Activated CD4-positive, alpha-beta T cell treated with anti-CD3 and anti-CD28 coated beads, Interleukin-2, amount 10 ng/mL, durations not matched to agents 24 days and 14 days (primary cell): ENCODE results near the gene ZNF575. TPM values are rescaled to one million over a fixed set of nuclear protein-coding genes. Genes with fewer than 3 reads are reported as not detected.
"Not testable (repeated sequence)": the region's sequence is repeated elsewhere in the genome, so short reads cannot be mapped to it uniquely, and the experiment has no call there.

Experiments
- DNase-seq: peaks from one replicate; pipeline ENCODE4 v3.0.0; 2022
- H3K27ac Mint-ChIP-seq: one replicate; pipeline ENCODE4 v1.8.0; 2022; ENCODE audit warnings: mild to moderate bottlenecking, mixed read lengths
- H3K27me3 Mint-ChIP-seq: one replicate; pipeline ENCODE4 v1.8.0; 2022; ENCODE audit warnings: mixed read lengths
- H3K36me3 Mint-ChIP-seq: one replicate; pipeline ENCODE4 v1.8.0; 2022; ENCODE audit warnings: low read depth, mild to moderate bottlenecking, mixed read lengths
- H3K4me1 Mint-ChIP-seq: one replicate; pipeline ENCODE4 v1.8.0; 2021; ENCODE audit warnings: mixed read lengths
- H3K4me3 Mint-ChIP-seq: one replicate; pipeline ENCODE4 v1.8.0; 2022; ENCODE audit warnings: mild to moderate bottlenecking, moderate library complexity, mixed read lengths
- H3K9me3 Mint-ChIP-seq: one replicate; pipeline ENCODE4 v1.8.0; 2021; ENCODE audit warnings: mixed read lengths
- intact Hi-C: fragments of 100-400 bp; cut with micrococcal nuclease; formaldehyde crosslinking; loops from one replicate; pipeline ENCODE4 v1.15.1; 2023
- total RNA-seq: library from RNA; stranded (reverse); gene quantifications from 2 replicates; pipeline ENCODE4 v1.2.3, GENCODE V29; 2022

ZNF575 gene
- total RNA-seq, 1 donor from 2014 or later = 2.4 TPM

DNA sequence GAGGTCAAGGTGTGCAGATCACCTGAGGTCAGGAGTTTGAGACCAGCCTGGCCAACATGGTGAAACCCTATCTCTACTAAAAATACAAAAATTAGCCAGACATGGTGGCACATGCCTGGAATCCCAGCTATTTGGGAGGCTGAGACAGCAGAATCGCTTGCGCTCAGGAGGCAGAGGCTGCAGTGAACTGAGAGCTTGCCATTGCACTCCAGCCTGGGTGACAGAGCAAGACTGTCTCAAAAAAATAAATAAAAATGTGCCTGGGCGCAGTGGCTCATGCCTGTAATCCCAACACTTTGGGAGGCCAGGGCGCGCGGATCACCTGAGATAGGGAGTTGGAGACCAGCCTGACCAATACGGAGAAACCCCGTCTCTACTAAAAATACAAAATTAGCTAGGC, 9.3 kb upstream of the ZNF575 start:
- peaks cover 15% of the 10 kb centered on the region for H3K36me3 Mint-ChIP-seq
- H3K9me3 Mint-ChIP-seq, H3K27me3 Mint-ChIP-seq, intact Hi-C loops, H3K27ac Mint-ChIP-seq, H3K4me3 Mint-ChIP-seq, DNase-seq: not testable (repeated sequence)
- peaks cover 31% of the 10 kb centered on the region for H3K4me1 Mint-ChIP-seq

DNA sequence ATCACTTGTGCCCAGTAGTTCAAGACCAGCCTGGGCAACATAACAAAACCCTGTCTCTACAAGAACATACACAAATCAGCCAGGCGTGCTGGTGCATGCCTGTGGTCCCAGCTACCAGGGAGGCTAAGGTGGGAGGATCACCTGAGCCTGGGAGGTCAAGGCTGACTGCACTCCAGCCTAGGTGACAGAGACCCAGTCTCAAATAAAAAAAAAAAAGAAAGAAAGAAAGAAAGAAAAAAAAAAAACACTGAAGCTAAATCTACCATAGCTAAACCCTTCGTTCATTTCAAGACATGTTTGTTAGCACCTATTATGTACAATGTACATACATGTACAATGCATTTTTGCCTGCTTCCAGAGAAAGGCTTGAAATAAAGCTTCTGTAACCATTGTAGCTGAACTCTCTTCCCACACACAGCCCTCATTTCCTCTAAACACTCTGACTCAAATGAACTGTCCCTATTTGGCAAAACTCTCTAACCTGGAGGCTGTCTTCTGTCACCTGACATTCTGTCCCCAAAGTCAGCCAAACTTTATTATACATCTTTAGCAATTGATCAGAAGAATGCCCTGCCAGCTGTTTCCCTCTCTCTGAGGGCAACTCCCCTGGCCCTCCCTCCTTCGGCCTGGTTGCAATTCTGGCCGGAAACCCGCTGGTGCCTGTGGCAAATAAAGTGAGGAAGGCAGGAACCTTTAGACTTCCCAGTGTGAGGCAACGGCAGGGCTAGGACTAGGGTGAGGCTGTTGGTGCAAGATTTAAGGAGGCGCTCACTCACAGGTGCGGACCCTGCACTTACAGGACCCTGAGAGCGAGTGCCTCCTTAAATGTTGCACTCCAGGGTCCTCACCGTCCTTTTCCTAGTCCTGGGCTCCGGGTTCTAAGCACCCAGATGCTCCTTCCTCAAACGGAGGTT, 7.8 kb upstream of the ZNF575 start:
- intact Hi-C loops = loop anchor here (1.0 to 5.0 kb wide), 3 partner anchors 8 to 1882 kb away; partner anchors contain the start of genes KCNN4, POLR1G, PPP1R13L and ZNF575
- peak; percentile 82 for DNase-seq
- no peaks in the 10 kb centered on the region for H3K27me3 Mint-ChIP-seq
- peak overlapping the region; percentile 84 for H3K4me3 Mint-ChIP-seq
- peaks cover 26% of the 10 kb centered on the region for H3K4me1 Mint-ChIP-seq
- peak overlapping the region; percentile 97 for H3K27ac Mint-ChIP-seq
- H3K36me3 Mint-ChIP-seq = peaks cover 11% of the 10 kb centered on the region
- H3K9me3 Mint-ChIP-seq = no peaks in the 10 kb centered on the region

DNA sequence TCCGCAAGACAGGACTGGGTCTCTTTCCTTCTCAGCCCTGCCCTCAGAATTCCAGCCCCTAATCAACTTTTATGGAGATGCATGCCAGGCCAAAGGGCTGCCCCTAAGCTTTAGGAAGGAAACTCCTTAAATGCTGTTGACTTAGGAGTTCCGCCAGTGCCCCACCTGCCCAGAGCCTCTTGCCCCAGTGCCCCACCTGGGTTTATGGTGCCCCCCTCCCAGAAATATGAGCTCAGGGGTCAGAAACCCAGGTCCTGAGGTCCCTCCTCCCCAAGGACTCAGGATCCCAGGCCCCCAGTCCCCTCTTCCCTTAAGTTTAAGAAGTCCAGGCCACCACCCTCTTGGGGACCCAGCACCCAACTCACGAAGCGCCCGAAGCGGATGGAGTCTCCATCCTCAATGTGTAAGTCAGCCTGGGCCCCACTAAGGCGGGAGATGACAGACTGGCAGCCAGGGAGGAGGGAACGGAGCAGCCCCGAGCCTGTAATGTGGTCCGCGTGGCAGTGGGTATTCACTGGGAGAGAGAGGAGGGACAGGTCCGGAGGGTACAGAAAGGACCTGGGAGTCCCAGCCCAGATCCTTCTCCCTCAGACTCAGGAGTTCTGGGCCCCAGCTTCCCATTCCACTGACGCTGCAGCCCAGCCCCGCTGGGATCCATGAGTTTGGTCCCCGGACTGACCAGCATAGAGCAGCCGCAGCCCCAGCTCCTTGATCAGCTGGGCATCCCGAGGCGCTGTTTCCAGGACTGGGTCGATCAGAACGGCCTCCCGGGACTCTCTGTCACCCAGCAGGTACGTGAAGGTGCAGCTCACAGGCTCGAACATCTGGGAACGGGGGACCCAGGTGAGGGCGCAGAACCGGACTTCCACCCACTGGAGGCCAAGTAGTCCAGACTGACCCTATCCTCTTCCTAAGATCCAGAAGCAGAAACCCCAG, 6.9 kb upstream of the ZNF575 start:
- peaks cover 11% of the 10 kb centered on the region for H3K36me3 Mint-ChIP-seq
- peak overlapping the region; percentile 97 for H3K27ac Mint-ChIP-seq
- intact Hi-C loops = loop anchor here (1.0 to 5.0 kb wide), 3 partner anchors 7 to 1881 kb away; partner anchors contain the start of genes KCNN4, POLR1G, PPP1R13L and ZNF575
- peaks cover 26% of the 10 kb centered on the region for H3K4me1 Mint-ChIP-seq
- peak overlapping the region; percentile 84 for H3K4me3 Mint-ChIP-seq
- H3K27me3 Mint-ChIP-seq = no peaks in the 10 kb centered on the region
- H3K9me3 Mint-ChIP-seq = no peaks in the 10 kb centered on the region
- DNase-seq = peak; percentile 80

DNA sequence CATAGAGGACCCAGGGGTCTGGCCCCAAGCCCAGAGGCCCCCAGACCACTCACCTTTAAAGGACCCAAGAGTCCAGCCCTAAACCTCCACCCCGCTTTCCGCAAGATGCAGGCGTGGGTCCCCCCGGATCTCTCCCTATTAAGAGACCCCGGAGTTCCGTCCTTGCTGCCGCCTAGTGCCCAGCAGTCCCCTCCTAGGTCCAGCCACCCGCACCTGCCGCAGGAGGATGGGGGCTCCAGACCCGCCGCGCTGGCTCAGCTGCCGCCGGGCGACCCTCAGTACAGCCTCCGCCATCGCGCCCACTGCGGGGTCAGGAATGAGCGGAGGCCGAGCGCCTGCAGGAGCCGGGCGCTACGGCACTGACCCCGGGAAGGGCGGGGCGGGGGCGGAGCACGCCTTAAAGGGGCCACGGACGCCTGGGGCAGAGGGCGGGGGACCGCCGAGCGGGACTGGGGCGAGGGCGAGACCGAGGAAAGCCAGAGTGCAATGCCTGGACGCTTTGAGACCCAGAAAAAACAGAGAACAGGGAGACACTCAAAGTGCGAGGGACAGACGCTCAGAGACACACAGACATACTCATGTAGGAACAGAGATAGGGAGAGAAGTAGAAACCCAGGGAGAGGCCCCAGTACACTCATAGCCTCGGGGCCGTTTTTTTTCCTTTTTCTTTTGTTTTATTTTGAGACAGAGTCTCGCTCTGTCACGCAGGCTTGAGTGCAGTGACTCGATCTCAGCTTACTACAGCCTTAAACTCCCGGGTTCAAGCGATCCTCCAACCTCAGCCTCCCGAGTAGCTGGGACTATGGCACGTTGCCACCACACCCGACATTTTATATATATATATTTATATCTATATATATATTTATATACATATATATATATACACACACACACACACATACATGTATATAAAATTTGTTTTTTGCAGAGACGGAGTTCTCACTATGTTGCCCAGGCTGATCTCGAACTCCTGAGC, 5.8 kb upstream of the ZNF575 start, which contains the start of gene ETHE1:
Gene ETHE1 (minus strand): TSS at position 318 of the 976 bp plus-strand sequence. CDS start 24 bp downstream, at position 294.
- intact Hi-C loops = loop anchor here (1.0 to 5.0 kb wide), 3 partner anchors 69 to 1880 kb away; partner anchors contain the start of genes IRGQ, KCNN4, POLR1G and PPP1R13L
- Mint-ChIP-seq H3K36me3 (peaks cover 9% of the 10 kb centered on the region), H3K9me3 (no peaks in the 10 kb centered on the region), H3K27me3 (no peaks in the 10 kb centered on the region), H3K4me1 (peaks cover 26% of the 10 kb centered on the region), H3K27ac (peak within 1 kb of the TSS; percentile 97), H3K4me3 (peak within 1 kb of the TSS; percentile 84)
- peak; percentile 96 for DNase-seq

DNA sequence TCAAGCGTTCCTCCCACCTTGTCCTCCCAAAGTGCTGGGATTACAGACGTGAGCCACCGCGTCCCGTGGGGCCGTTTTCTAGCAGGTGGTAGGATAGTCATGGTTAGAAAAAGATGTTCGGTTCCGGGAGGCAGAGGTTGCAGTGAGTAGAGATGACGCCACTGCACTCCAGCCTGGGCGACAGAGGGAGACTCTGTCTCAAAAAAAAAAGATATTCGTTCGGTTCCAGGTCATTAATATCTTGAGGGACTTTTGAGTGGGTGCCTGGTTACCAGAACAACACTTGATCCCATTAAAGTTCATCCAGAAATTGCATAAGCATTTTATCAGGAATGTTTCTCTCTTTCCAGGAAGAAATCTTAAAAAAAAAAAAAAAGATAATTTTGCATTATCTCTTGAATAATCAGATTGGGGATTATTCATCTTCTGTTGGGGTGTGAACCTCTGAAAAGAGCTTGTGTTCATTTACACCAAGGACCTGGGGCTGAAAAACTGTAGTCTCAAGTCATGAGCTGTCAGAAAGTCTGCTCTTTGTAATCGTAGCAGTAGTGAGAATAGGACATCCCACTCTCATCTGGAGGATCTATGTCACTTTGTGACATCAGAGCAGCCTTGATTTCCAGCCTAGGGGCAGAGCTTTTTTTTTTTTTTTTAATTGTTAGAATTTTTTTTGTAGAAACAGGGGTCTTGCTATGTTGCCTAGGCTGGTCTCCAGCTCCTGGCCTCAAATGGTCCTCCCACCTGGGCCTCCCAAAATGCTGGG, 4.9 kb upstream of the ZNF575 start:
- H3K36me3 Mint-ChIP-seq = peaks cover 5% of the 10 kb centered on the region
- H3K4me3 Mint-ChIP-seq = peak overlapping the region; percentile 21
- H3K9me3 Mint-ChIP-seq = no peaks in the 10 kb centered on the region
- peaks cover 30% of the 10 kb centered on the region for H3K4me1 Mint-ChIP-seq
- peak overlapping the region; percentile 34 for H3K27ac Mint-ChIP-seq
- no peaks in the 10 kb centered on the region for H3K27me3 Mint-ChIP-seq
- no peak for DNase-seq
- intact Hi-C loops = loop anchor here (1.0 to 5.0 kb wide), 3 partner anchors 68 to 1879 kb away; partner anchors contain the start of genes IRGQ, KCNN4, POLR1G and PPP1R13L

DNA sequence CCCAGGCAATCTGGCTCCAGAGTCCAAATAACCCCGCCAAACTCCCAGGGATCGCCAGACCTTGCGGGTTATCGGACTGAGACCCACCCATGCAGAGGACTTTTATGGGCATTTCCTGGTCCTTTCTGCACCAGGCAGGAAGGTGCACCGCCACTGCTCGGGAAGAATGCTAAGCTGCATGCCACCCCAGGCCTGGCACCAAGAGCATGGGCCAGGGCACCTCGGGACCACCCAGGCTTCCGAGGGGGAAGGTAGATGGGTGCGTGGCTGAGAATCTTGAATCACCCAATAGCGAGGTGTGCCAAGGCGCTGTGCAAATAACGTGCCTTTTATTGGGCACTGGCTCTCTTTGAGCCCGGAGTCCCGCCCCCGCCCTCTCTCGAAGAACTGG, 422 bp upstream of the ZNF575 start:
- intact Hi-C loops = loop anchor here (2.0 to 5.0 kb wide), 5 partner anchors 28 to 235 kb away; partner anchors contain the start of genes IRGQ, PHLDB3, PINLYP and SMG9
- no peak for DNase-seq
- peak overlapping the region; percentile 83 for H3K27ac Mint-ChIP-seq
- peaks cover 8% of the 10 kb centered on the region for H3K36me3 Mint-ChIP-seq
- H3K27me3 Mint-ChIP-seq = no peaks in the 10 kb centered on the region
- H3K9me3 Mint-ChIP-seq = no peaks in the 10 kb centered on the region
- peak overlapping the region; percentile 83 for H3K4me3 Mint-ChIP-seq
- peaks cover 23% of the 10 kb centered on the region for H3K4me1 Mint-ChIP-seq

DNA sequence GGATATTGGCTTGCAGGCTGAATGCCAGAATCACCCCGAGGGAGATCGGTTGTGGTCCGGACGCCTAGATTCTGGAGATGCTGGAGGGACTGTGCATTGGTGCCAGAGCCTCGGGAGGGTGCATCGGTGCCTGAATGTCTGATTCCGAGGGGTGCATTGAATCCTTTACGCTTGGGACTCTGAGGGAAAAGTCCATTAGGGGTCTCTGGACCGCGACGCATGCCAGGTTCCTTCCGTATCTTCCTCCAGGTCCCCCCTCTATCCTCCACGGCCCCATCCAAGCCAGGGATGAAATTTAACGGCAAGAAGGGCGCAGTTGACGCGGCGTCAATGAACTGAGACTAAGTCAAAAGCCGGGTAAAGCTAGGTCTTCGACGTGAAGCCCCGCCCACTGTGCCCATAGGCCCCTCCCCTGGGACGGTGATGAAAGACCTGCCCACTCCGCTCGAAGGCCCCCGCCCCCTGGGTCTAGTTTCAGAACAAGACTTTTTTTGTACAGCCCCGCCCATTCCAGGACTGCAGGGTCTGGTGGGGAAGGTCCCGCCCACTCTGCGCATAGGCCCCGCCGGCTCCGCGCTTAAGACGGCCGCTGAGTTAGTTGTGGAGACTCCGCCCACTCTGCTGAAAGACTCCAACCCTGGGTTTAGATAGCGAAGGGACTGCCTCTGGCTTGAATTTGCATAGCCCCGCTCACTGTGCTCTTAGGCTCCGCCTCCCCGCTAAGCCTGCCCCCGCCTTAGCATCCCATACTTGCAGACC, 737 bp downstream of the ZNF575 start:
- H3K27me3 Mint-ChIP-seq = no peaks in the 10 kb centered on the region
- peaks cover 16% of the 10 kb centered on the region for H3K36me3 Mint-ChIP-seq
- peak overlapping the region; percentile 83 for H3K4me3 Mint-ChIP-seq
- DNase-seq = peak; percentile 98
- peak overlapping the region; percentile 95 for H3K27ac Mint-ChIP-seq
- no peaks in the 10 kb centered on the region for H3K9me3 Mint-ChIP-seq
- H3K4me1 Mint-ChIP-seq = peaks cover 18% of the 10 kb centered on the region
- intact Hi-C loops = loop anchor here (1.0 to 5.0 kb wide), 8 partner anchors 8 to 234 kb away; partner anchors contain the start of genes IRGQ, PHLDB3, PINLYP and SMG9

DNA sequence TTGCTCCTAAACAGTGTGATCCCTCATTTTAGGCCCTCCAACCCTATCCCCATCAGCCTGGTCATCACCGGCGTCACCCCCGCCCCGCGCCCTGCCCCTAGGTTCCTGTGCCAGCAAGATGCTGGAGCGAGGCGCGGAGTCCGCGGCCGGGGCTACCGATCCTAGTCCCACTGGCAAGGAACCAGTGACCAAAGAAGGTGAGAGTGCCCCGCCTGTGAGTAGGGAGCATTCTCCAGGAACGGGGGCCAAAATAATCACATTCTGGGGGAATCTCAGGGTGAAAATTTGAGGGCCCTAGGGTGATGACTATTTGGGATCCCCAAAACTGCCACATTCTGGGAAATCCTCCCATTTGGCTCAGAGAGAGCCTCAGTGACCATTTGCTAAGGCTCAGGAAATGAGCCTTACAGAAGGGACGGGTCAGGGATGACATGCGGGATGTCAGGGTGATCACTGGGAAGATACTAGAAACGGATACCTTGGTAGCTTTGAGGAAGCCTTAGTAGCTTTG, 1.4 kb downstream of the ZNF575 start:
- peak overlapping the region; percentile 83 for H3K4me3 Mint-ChIP-seq
- H3K9me3 Mint-ChIP-seq = peaks cover 4% of the 10 kb centered on the region
- intact Hi-C loops = loop anchor here (1.0 to 5.0 kb wide), 2 partner anchors 134 to 233 kb away; no protein-coding TSS in a partner anchor
- H3K4me1 Mint-ChIP-seq = peaks cover 18% of the 10 kb centered on the region
- no peak for DNase-seq
- peak overlapping the region; percentile 95 for H3K27ac Mint-ChIP-seq
- no peaks in the 10 kb centered on the region for H3K27me3 Mint-ChIP-seq
- peaks cover 22% of the 10 kb centered on the region for H3K36me3 Mint-ChIP-seq

DNA sequence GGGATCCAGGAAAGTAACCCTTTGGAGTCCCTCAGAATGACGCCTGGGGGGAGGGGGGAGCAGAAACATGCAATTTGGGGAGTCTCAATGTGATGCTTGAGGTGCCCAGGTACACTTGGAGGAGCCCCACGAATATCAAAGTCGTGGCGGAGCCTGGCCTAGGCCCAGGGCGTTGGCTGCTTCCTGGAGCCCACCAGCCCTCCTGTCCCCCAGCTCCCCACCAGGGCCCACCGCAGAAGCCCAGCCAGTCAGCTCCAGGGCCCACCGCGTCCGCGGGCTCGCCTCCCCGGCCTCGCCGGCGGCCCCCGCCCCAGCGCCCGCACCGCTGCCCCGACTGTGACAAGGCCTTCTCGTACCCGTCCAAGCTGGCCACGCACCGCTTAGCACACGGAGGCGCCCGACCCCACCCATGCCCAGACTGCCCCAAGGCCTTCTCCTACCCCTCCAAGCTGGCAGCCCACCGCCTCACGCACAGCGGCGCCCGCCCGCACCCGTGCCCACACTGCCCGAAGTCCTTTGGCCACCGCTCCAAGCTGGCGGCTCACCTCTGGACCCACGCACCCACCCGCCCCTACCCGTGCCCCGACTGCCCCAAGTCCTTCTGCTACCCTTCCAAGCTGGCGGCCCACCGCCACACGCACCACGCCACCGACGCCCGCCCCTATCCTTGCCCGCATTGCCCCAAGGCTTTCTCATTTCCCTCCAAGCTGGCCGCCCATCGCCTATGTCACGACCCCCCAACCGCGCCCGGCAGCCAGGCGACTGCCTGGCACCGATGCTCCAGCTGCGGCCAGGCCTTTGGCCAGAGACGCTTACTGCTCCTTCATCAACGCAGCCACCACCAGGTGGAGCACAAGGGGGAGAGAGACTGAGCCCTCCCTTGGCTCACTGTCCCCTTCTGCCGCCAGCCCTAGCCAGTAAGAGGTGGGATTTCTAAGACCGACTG, 2.1 kb downstream of the ZNF575 start:
- intact Hi-C loops = loop anchor here (1.0 to 5.0 kb wide), 2 partner anchors 133 to 232 kb away; no protein-coding TSS in a partner anchor
- peaks cover 4% of the 10 kb centered on the region for H3K9me3 Mint-ChIP-seq
- H3K36me3 Mint-ChIP-seq = peaks cover 28% of the 10 kb centered on the region
- no peaks in the 10 kb centered on the region for H3K27me3 Mint-ChIP-seq
- H3K4me3 Mint-ChIP-seq = peak overlapping the region; percentile 53
- peaks cover 18% of the 10 kb centered on the region for H3K4me1 Mint-ChIP-seq
- peak overlapping the region; percentile 80 for H3K27ac Mint-ChIP-seq
- peak; percentile 71 for DNase-seq

DNA sequence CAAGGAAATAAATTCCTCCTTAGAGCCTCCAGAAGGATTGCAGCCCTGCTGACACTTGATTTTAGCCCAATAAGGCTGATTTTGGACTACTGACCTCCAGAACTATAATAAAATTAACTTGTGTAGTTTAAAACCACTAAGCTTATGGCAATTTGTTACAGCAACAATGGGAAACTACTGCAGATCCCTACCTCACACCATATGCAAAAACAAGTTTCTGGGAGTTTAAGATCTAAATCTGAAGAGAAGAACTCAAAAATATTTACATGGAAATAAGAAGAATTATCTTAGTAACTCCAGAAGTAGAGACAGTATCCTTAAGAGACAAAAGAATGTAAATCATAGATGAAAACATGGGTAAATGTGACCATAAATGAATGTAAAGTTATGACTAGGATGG, 5.9 kb downstream of the ZNF575 start:
- H3K4me3 Mint-ChIP-seq = no peak overlapping the region
- peaks cover 6% of the 10 kb centered on the region for H3K4me1 Mint-ChIP-seq
- peaks cover 53% of the 10 kb centered on the region for H3K36me3 Mint-ChIP-seq
- H3K9me3 Mint-ChIP-seq = peaks cover 4% of the 10 kb centered on the region
- H3K27me3 Mint-ChIP-seq = no peaks in the 10 kb centered on the region
- H3K27ac Mint-ChIP-seq = no peak overlapping the region
- no peak for DNase-seq
- intact Hi-C loops = no loop called here
